Measurements from ENCODE around the gene OLFM1. TPM values are rescaled to one million over a fixed set of nuclear protein-coding genes. Genes with fewer than 3 reads are reported as not detected.

The OLFM1 gene
- total RNA-seq, 1 donor from 2014 or later: 5.5 TPM

- Histone ChIP-seq H3K4me2 (ENCODE audit: low read length) (no peak overlapping the region), H2AFZ (ENCODE audit: low read depth, low read length) (no peak overlapping the region), H3K27ac (ENCODE audit: low read depth, low read length) (no peak overlapping the region), H3K9ac (ENCODE audit: low read length) (no peak overlapping the region), H3K9me3 (ENCODE audit: insufficient read depth, low read depth, low read length) (peaks cover 3% of the 10 kb centered on the region), H3K79me2 (ENCODE audit: insufficient read depth, low read length) (no peaks in the 10 kb centered on the region), H3K4me3 (ENCODE audit: insufficient read depth, low read depth, low read length) (no peak overlapping the region), H3K4me1 (ENCODE audit: insufficient read depth, low read length) (no peaks in the 10 kb centered on the region), H4K20me1 (ENCODE audit: insufficient read depth, low read length) (no peaks in the 10 kb centered on the region), H3K27me3 (ENCODE audit: insufficient read depth, low read length) (no peaks in the 10 kb centered on the region), H3K36me3 (ENCODE audit: insufficient read depth, low read length) (no peaks in the 10 kb centered on the region)
- peaks cover 2% of the 10 kb centered on the region for H3K9me3 Mint-ChIP-seq (ENCODE audit: unreplicated experiment)
- no peak overlapping the region for H3K27ac Mint-ChIP-seq (ENCODE audit: unreplicated experiment)
- no peaks in the 10 kb centered on the region for H3K36me3 Mint-ChIP-seq (ENCODE audit: low read depth, unreplicated experiment)
- FAIRE-seq: no peak
- H3K4me1 Mint-ChIP-seq (ENCODE audit: low read depth, unreplicated experiment): no peaks in the 10 kb centered on the region
- H3K4me3 Mint-ChIP-seq (ENCODE audit: unreplicated experiment): no peak overlapping the region
- no peak for DNase-seq (ENCODE audit: low read depth)
- H3K27me3 Mint-ChIP-seq (ENCODE audit: low read depth, unreplicated experiment): peaks cover 57% of the 10 kb centered on the region
- no peak for TF ChIP-seq EZH2 (IDR thresholded peaks at IDR 0.05; ENCODE audit: insufficient read depth, low read length)
- TF ChIP-seq, protein P1, sequence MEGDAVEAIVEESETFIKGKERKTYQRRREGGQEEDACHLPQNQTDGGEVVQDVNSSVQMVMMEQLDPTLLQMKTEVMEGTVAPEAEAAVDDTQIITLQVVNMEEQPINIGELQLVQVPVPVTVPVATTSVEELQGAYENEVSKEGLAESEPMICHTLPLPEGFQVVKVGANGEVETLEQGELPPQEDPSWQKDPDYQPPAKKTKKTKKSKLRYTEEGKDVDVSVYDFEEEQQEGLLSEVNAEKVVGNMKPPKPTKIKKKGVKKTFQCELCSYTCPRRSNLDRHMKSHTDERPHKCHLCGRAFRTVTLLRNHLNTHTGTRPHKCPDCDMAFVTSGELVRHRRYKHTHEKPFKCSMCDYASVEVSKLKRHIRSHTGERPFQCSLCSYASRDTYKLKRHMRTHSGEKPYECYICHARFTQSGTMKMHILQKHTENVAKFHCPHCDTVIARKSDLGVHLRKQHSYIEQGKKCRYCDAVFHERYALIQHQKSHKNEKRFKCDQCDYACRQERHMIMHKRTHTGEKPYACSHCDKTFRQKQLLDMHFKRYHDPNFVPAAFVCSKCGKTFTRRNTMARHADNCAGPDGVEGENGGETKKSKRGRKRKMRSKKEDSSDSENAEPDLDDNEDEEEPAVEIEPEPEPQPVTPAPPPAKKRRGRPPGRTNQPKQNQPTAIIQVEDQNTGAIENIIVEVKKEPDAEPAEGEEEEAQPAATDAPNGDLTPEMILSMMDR (IDR thresholded peaks at IDR 0.05; ENCODE audit: insufficient read depth, low read depth, low read length): no peak
Measured at GRCh38 chr9:135152614-135153334, 65.3 kb downstream of the OLFM1 start.

DNA sequence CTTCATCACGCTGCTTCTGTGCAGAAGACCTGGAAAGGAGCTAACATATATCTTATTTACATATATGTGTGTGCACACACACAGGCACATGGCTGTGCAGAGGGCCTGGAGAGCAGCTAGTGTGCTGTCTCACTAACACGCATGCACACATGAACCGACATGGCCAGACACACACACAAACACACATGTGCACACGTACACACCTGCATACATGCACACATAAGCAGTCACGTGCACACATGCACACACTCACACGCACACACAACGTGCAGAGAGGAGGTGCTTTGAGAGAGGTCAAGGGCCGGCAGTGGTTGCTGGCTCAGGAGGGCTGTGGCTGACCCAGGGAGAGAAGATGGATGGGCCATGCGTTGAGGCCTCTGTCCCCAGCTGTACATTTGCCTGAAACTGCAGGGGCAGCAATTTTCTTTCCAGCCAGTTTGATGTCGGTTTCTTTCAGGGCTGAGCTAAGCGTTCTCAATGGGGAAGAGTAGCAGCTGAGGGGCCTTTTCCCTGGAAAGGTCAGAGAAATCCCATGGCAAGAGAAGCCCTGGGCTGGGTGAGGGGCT, 66.7 kb downstream of the OLFM1 start:
- Histone ChIP-seq H2AFZ (ENCODE audit: low read depth, low read length) (no peak overlapping the region), H3K79me2 (ENCODE audit: insufficient read depth, low read length) (no peaks in the 10 kb centered on the region), H3K4me1 (ENCODE audit: insufficient read depth, low read length) (no peaks in the 10 kb centered on the region), H3K9ac (ENCODE audit: low read length) (no peak overlapping the region), H3K27me3 (ENCODE audit: insufficient read depth, low read length) (no peaks in the 10 kb centered on the region), H3K4me2 (ENCODE audit: low read length) (no peak overlapping the region), H3K36me3 (ENCODE audit: insufficient read depth, low read length) (no peaks in the 10 kb centered on the region), H3K4me3 (ENCODE audit: insufficient read depth, low read depth, low read length) (no peak overlapping the region), H3K27ac (ENCODE audit: low read depth, low read length) (no peak overlapping the region), H3K9me3 (ENCODE audit: insufficient read depth, low read depth, low read length) (no peaks in the 10 kb centered on the region), H4K20me1 (ENCODE audit: insufficient read depth, low read length) (no peaks in the 10 kb centered on the region)
- FAIRE-seq: no peak
- no peak for DNase-seq (ENCODE audit: low read depth)
- Mint-ChIP-seq H3K27ac (ENCODE audit: unreplicated experiment) (no peak overlapping the region), H3K4me1 (ENCODE audit: low read depth, unreplicated experiment) (no peaks in the 10 kb centered on the region), H3K4me3 (ENCODE audit: unreplicated experiment) (no peak overlapping the region), H3K9me3 (ENCODE audit: unreplicated experiment) (peaks cover 2% of the 10 kb centered on the region), H3K36me3 (ENCODE audit: low read depth, unreplicated experiment) (no peaks in the 10 kb centered on the region), H3K27me3 (ENCODE audit: low read depth, unreplicated experiment) (peaks cover 61% of the 10 kb centered on the region)
- TF ChIP-seq EZH2 (IDR thresholded peaks at IDR 0.05; ENCODE audit: insufficient read depth, low read length): no peak
- TF ChIP-seq, protein P1 (IDR thresholded peaks at IDR 0.05; ENCODE audit: insufficient read depth, low read depth, low read length): no peak

GRCh38 chr9:135155396-135155795, 67.9 kb downstream of the OLFM1 start:
- no peak overlapping the region for H3K4me3 ChIP-seq (ENCODE audit: insufficient read depth, low read depth, low read length)
- peaks cover 1% of the 10 kb centered on the region for H3K9me3 Mint-ChIP-seq (ENCODE audit: unreplicated experiment)
- H3K79me2 ChIP-seq (ENCODE audit: insufficient read depth, low read length): no peaks in the 10 kb centered on the region
- peaks cover 1% of the 10 kb centered on the region for H3K36me3 Mint-ChIP-seq (ENCODE audit: low read depth, unreplicated experiment)
- H3K4me1 Mint-ChIP-seq (ENCODE audit: low read depth, unreplicated experiment): no peaks in the 10 kb centered on the region
- H3K27ac Mint-ChIP-seq (ENCODE audit: unreplicated experiment): no peak overlapping the region
- H3K4me1 ChIP-seq (ENCODE audit: insufficient read depth, low read length): no peaks in the 10 kb centered on the region
- TF ChIP-seq EZH2 (IDR thresholded peaks at IDR 0.05; ENCODE audit: insufficient read depth, low read length): no peak
- TF ChIP-seq, protein P1 (IDR thresholded peaks at IDR 0.05; ENCODE audit: insufficient read depth, low read depth, low read length): no peak
- no peak overlapping the region for H3K4me3 Mint-ChIP-seq (ENCODE audit: unreplicated experiment)
- no peaks in the 10 kb centered on the region for H3K9me3 ChIP-seq (ENCODE audit: insufficient read depth, low read depth, low read length)
- no peak overlapping the region for H2AFZ ChIP-seq (ENCODE audit: low read depth, low read length)
- H3K36me3 ChIP-seq (ENCODE audit: insufficient read depth, low read length): no peaks in the 10 kb centered on the region
- H3K9ac ChIP-seq (ENCODE audit: low read length): no peak overlapping the region
- FAIRE-seq: no peak
- no peak overlapping the region for H3K4me2 ChIP-seq (ENCODE audit: low read length)
- H3K27ac ChIP-seq (ENCODE audit: low read depth, low read length): no peak overlapping the region
- no peak for DNase-seq (ENCODE audit: low read depth)
- H3K27me3 Mint-ChIP-seq (ENCODE audit: low read depth, unreplicated experiment): peaks cover 64% of the 10 kb centered on the region
- no peaks in the 10 kb centered on the region for H3K27me3 ChIP-seq (ENCODE audit: insufficient read depth, low read length)
- no peaks in the 10 kb centered on the region for H4K20me1 ChIP-seq (ENCODE audit: insufficient read depth, low read length)

All from astrocyte (in vitro differentiated cells and primary cell).